Panc1 (cell line): ENCODE measurements around the gene DNAJC10.

Source experiments
- POLR2AphosphoS5 ChIP-seq: IDR thresholded peaks from 2 replicates; pipeline ENCODE4 v1.6.1; 2012; ENCODE audit warnings: mild to moderate bottlenecking, low read depth, low read length, moderate library complexity
- SIN3A ChIP-seq: IDR thresholded peaks from 2 replicates; pipeline ENCODE4 v1.6.1; 2012; ENCODE audit warnings: low read depth, mild to moderate bottlenecking, low read length, moderate library complexity, borderline replicate concordance; ENCODE audit not compliant: insufficient read depth
- TCF7L2 ChIP-seq: IDR thresholded peaks from 2 replicates; pipeline ENCODE4 v1.6.1; 2011; ENCODE audit warnings: mild to moderate bottlenecking, low read depth, low read length, inconsistent platforms
- TF ChIP-seq, protein P1 (sequence below): fragments of 450-650 bp; IDR thresholded peaks from 2 replicates; pipeline ENCODE4 v1.5.1; 2017; ENCODE audit warnings: mild to moderate bottlenecking
- TF ChIP-seq, protein P2 (sequence below), 2 experiments: IDR thresholded peaks; 2 replicates each; pipeline ENCODE4 v1.6.1; 2011 to 2012; ENCODE audit warnings: low read depth in 2 of 2, control low read depth in 1 of 2, low read length in 1 of 2, mild to moderate bottlenecking in 1 of 2, moderate library complexity in 1 of 2; ENCODE audit not compliant: insufficient read depth in 1 of 2

DNA sequence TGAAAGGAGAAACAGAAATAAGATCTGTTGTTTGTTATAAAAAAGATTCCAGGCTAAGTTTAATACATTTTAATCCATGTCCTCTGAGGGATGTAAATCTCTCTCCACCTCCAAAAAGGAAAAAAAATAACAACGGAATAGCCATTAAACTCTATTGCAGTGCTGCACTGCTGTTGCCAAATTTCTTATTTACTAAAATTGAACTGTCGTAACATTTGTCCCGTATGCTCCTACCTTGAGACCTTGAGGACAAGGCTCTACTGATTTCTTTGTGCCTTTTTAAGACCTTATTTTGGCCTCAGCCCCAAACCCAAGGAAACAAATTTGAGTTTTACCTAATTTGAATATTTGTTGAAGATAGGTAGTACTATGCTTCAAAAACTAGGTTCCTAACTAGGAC, 94.0 kb downstream of the DNAJC10 start:
- TF ChIP-seq POLR2AphosphoS5: no peak
- TF ChIP-seq, protein P1, sequence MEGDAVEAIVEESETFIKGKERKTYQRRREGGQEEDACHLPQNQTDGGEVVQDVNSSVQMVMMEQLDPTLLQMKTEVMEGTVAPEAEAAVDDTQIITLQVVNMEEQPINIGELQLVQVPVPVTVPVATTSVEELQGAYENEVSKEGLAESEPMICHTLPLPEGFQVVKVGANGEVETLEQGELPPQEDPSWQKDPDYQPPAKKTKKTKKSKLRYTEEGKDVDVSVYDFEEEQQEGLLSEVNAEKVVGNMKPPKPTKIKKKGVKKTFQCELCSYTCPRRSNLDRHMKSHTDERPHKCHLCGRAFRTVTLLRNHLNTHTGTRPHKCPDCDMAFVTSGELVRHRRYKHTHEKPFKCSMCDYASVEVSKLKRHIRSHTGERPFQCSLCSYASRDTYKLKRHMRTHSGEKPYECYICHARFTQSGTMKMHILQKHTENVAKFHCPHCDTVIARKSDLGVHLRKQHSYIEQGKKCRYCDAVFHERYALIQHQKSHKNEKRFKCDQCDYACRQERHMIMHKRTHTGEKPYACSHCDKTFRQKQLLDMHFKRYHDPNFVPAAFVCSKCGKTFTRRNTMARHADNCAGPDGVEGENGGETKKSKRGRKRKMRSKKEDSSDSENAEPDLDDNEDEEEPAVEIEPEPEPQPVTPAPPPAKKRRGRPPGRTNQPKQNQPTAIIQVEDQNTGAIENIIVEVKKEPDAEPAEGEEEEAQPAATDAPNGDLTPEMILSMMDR: no peak
- TF ChIP-seq SIN3A: no peak
- TF ChIP-seq, protein P2, sequence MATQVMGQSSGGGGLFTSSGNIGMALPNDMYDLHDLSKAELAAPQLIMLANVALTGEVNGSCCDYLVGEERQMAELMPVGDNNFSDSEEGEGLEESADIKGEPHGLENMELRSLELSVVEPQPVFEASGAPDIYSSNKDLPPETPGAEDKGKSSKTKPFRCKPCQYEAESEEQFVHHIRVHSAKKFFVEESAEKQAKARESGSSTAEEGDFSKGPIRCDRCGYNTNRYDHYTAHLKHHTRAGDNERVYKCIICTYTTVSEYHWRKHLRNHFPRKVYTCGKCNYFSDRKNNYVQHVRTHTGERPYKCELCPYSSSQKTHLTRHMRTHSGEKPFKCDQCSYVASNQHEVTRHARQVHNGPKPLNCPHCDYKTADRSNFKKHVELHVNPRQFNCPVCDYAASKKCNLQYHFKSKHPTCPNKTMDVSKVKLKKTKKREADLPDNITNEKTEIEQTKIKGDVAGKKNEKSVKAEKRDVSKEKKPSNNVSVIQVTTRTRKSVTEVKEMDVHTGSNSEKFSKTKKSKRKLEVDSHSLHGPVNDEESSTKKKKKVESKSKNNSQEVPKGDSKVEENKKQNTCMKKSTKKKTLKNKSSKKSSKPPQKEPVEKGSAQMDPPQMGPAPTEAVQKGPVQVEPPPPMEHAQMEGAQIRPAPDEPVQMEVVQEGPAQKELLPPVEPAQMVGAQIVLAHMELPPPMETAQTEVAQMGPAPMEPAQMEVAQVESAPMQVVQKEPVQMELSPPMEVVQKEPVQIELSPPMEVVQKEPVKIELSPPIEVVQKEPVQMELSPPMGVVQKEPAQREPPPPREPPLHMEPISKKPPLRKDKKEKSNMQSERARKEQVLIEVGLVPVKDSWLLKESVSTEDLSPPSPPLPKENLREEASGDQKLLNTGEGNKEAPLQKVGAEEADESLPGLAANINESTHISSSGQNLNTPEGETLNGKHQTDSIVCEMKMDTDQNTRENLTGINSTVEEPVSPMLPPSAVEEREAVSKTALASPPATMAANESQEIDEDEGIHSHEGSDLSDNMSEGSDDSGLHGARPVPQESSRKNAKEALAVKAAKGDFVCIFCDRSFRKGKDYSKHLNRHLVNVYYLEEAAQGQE (IDR thresholded peaks at IDR 0.05; ENCODE audit: insufficient read depth in 1 of 2, low read depth in 2 of 2, low read length in 1 of 2): no peak
- TF ChIP-seq TCF7L2: no peak
